HepG2 (cell line): ENCODE data around the gene LDLRAD3. TPM values are rescaled to one million over a fixed set of nuclear protein-coding genes. Genes with fewer than 3 reads are reported as not detected.

Source experiments
- ATAC-seq: fragments of 200-7000 bp; cut with Tn5 transposase; 3 replicates; pipeline ENCODE4 v1.9.1; 2020; ENCODE audit warnings: mild to moderate bottlenecking, moderate library complexity
- BruUV-seq: library from RNA; stranded (reverse); fragments of 400-500 nt; replicated peaks from 2 replicates; lab custom pipeline; 2021; lab: Mats Ljungman, UMichigan
- CTCF ChIA-PET: fragments of 300-600 bp; formaldehyde crosslinking; extraction: SDS; loops from one replicate; lab custom pipeline; 2021; ENCODE audit warnings: low total read pairs, inconsistent platforms, low intra/inter-chr PET ratio; lab: Yijun Ruan, JAX
- POLR2A ChIA-PET: fragments of 350-600 bp; sonication (Branson Sonifier 250); formaldehyde crosslinking; loops from one replicate; lab custom pipeline; 2020; ENCODE audit warnings: antibody characterized with exemption, inconsistent platforms; lab: Yijun Ruan, JAX
- DNase-seq: peaks from one replicate; pipeline ENCODE4 v3.0.0-alpha.2; 2015; ENCODE audit warnings: low spot score
- FAIRE-seq: peaks from 3 replicates; lab custom pipeline; 2011; peaks lifted over from hg19 to GRCh38; lab: Jason Lieb, UNC
- H2AFZ ChIP-seq: one replicate; pipeline ENCODE4 v1.6.1; 2011; ENCODE audit warnings: low read length, inconsistent platforms
- H3K27ac ChIP-seq: fragments of 300-600 bp; 3 replicates; pipeline ENCODE4 v1.8.0; 2011; ENCODE audit warnings: mixed run types, mild to moderate bottlenecking, mixed read lengths, low read length, inconsistent platforms; ENCODE audit not compliant: insufficient read depth; ENCODE audit errors: extremely low read length
- H3K27me3 ChIP-seq, 2 experiments: fragments of 200-600 bp in 1 of 2; 2 replicates in 1 of 2; 3 replicates in 1 of 2; pipeline versions ENCODE4 v1.6.0 to v1.8.0; 2011; ENCODE audit warnings: low read length in 2 of 2, mild to moderate bottlenecking in 2 of 2, moderate library complexity in 2 of 2, inconsistent platforms in 1 of 2; ENCODE audit not compliant: insufficient read depth in 2 of 2, control insufficient read depth in 1 of 2
- H3K36me3 ChIP-seq, 2 experiments: fragments of 200-600 bp in 1 of 2; replicated peaks in 1 of 2; 2 replicates in 1 of 2; 3 replicates in 1 of 2; pipeline versions ENCODE4 v1.5.1 to v1.8.0; 2011; ENCODE audit warnings: low read length in 2 of 2, inconsistent platforms in 1 of 2; ENCODE audit not compliant: insufficient read depth in 2 of 2, control insufficient read depth in 1 of 2
- H3K4me1 ChIP-seq: 2 replicates; pipeline ENCODE4 v1.5.1; 2012; ENCODE audit warnings: low read length, inconsistent platforms; ENCODE audit not compliant: insufficient read depth
- H3K4me2 ChIP-seq: 2 replicates; pipeline ENCODE4 v1.6.0; 2011; ENCODE audit warnings: low read depth, low read length, inconsistent platforms
- H3K4me3 ChIP-seq, 3 experiments: fragments of 200-600 bp in 1 of 3; sonication (generic), shearing (Covaris generic) in 1 of 3; replicated peaks in 1 of 3; 2 replicates each; pipeline ENCODE4 v1.5.1; 2011 to 2016; ENCODE audit warnings: low read length in 3 of 3, inconsistent platforms in 2 of 3, low read depth in 2 of 3, mild to moderate bottlenecking in 2 of 3, control low read depth in 1 of 3, mixed read lengths in 1 of 3; ENCODE audit not compliant: insufficient read depth in 1 of 3
- H3K79me2 ChIP-seq: one replicate; pipeline ENCODE4 v1.6.1; 2011; ENCODE audit warnings: low read length, inconsistent platforms; ENCODE audit not compliant: insufficient read depth
- H3K9ac ChIP-seq: 2 replicates; pipeline ENCODE4 v1.6.0; 2011; ENCODE audit warnings: mild to moderate bottlenecking, low read depth, low read length, inconsistent platforms; ENCODE audit not compliant: insufficient read depth
- H3K9me3 ChIP-seq: 2 replicates; pipeline ENCODE4 v1.5.1; 2012; ENCODE audit warnings: mild to moderate bottlenecking, low read length
- H4K20me1 ChIP-seq: 2 replicates; pipeline ENCODE4 v1.6.0; 2011; ENCODE audit warnings: inconsistent platforms, mild to moderate bottlenecking, low read length, moderate library complexity; ENCODE audit not compliant: insufficient read depth
- RBFOX2 ChIP-seq: fragments of 200-400 bp; formaldehyde crosslinking; IDR thresholded peaks from 2 replicates; pipeline ENCODE4 v1.6.1; 2017; ENCODE audit warnings: low read depth, mild to moderate bottlenecking, low read length
- RCOR2 ChIP-seq: IDR thresholded peaks from 2 replicates; pipeline ENCODE4 v1.6.1; 2016; ENCODE audit warnings: missing biosample characterization, missing genetic modification reagents
- SNAPC4 ChIP-seq: sonication (generic); formaldehyde crosslinking; IDR thresholded peaks from 2 replicates; pipeline ENCODE4 v1.4.0; 2020; ENCODE audit warnings: mild to moderate bottlenecking, missing genetic modification reagents
- WGBS: methylation state at CpG from one replicate; pipeline ENCODE4 v1.1.6; 2017; ENCODE audit warnings: low lambda C conversion rate; 5-methylcytosine and 5-hydroxymethylcytosine counted together
- in situ Hi-C: cut with HindIII; loops from 2 replicates; pipeline ENCODE4 v1.10.0; 2017; ENCODE audit warnings: low pct_unique_long_range_greater_than_20kb; ENCODE audit not compliant: extremely low pct_ligation_motif_present
- intact Hi-C: fragments of 100-400 bp; cut with micrococcal nuclease; formaldehyde crosslinking; loops from one replicate; pipeline ENCODE4 v1.10.0; 2022; ENCODE audit not compliant: unreplicated experiment
- polyA plus RNA-seq, 8 experiments: library from polyadenylated mRNA; depleted of rRNA in 3 of 8; stranded (reverse) in 7 of 8; unstranded in 1 of 8; fragments of >200 nt; fragmentation: Illumina TruSeq in 4 of 8; extraction: Trizol in 4 of 8; gene quantifications; 2 replicates each; pipeline versions ENCODE4 v1.2.1 to v1.2.3, GENCODE V29; 2011 to 2016; ENCODE audit warnings: low read depth in 4 of 8, missing spikeins in 1 of 8, mixed read lengths in 1 of 8; ENCODE audit not compliant: insufficient read depth in 1 of 8
- total RNA-seq, 5 experiments: library from RNA; depleted of rRNA; stranded (reverse); fragments of >200 nt; fragmentation: Illumina TruSeq; extraction: Trizol; gene quantifications; 2 replicates each; pipeline ENCODE4 v1.2.3, GENCODE V29; 2016; ENCODE audit warnings: low read depth in 1 of 5

LDLRAD3 gene
- total and polyA plus RNA-seq, 2 of the 13 experiments (the other 11 are each of a cell fraction or from before 2014, with no cell fraction given) = 0.50 to 0.60 TPM

- Histone ChIP-seq H4K20me1 (no peaks in the 10 kb centered on the region), H3K36me3 (no peaks in the 10 kb centered on the region), H3K4me3 (no peak overlapping the region), H3K4me1 (no peaks in the 10 kb centered on the region), H3K27ac (no peak overlapping the region), H3K79me2 (no peaks in the 10 kb centered on the region), H3K4me2 (no peak overlapping the region), H3K9me3 (no peaks in the 10 kb centered on the region), H3K27me3 (peaks cover 6 to 16% of the 10 kb centered on the region in 2 experiments; a peak in 3 of 5 replicates), H3K9ac (no peak overlapping the region), H2AFZ (no peak overlapping the region)
- DNase-seq (no peak), FAIRE-seq (no peak), ATAC-seq (no peak)
- no peak for TF ChIP-seq SNAPC4
- TF ChIP-seq RBFOX2 = no peak
- TF ChIP-seq RCOR2 = no peak
- in situ Hi-C loops (loop anchor here (5.0 kb wide), 1 partner anchor 513 kb away; the partner anchor contains the start of gene FJX1), intact Hi-C loops (loop anchor here (10.0 kb wide), 1 partner anchor 415 kb away; no protein-coding TSS in a partner anchor)
- no TSS peak for BruUV-seq
- ChIA-PET POLR2A (no interaction called here), CTCF (no interaction called here)
- 2% methylated on average over 6 of the region's 6 CpGs for WGBS
Observed at GRCh38 chr11:36129955-36130354, 186.1 kb downstream of the LDLRAD3 start.
